Hematopoietic multipotent progenitor cell (in vitro differentiated cells): ENCODE measurements around the gene TRABD. TPM values are rescaled to one million over a fixed set of nuclear protein-coding genes. Genes with fewer than 3 reads are reported as not detected.
A peak's percentile ranks its signal among the peaks of the same experiment; 100 is the strongest.
"Not testable (repeated sequence)": the region's sequence is repeated elsewhere in the genome, so short reads cannot be mapped to it uniquely, and the experiment has no call there.

Source experiments
- DNase-seq, 3 donors: peaks; one replicate each; pipeline ENCODE4 v3.0.0-alpha.2; 2011 to 2015; ENCODE audit warnings: low read depth in 2 of 3, low spot score in 2 of 3
- total RNA-seq: library from RNA; depleted of rRNA; stranded (reverse); fragments of >200 nt; gene quantifications from one replicate; pipeline ENCODE4 v1.2.3, GENCODE V29; 2012

TRABD gene
- total RNA-seq, result 70.0 TPM

- DNase-seq, result peak; percentile 75 to 93 (median 88)
Measured at GRCh38 chr22:50185375-50186087, at the start of gene TRABD. Gene TRABD, plus strand, starts transcription at chr22:50185913. Its CDS starts 7,148 bp downstream, at chr22:50193061.

DNA sequence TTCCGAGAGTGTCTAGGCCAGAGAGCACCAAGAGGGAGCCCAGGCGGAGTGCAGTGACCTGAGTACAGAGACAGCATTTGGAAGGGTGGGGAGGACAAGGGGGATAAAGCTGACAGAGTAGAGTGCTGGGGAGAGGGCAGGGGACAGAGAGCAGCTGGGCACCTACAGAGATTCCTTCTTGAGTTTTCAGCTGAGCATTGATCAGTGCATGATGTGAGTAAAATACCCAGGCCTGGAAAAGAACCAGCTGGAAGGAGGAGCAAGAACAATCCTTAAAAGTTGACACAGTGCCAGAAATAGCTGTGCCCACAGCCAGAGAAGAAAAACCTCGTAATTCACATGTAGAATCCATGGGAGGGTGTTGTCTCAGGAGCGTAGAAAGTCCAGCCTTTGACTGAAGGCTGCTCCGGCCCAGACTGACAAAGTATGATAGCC lies 49.1 kb upstream of the TRABD start:
- DNase-seq, result no peak

DNA sequence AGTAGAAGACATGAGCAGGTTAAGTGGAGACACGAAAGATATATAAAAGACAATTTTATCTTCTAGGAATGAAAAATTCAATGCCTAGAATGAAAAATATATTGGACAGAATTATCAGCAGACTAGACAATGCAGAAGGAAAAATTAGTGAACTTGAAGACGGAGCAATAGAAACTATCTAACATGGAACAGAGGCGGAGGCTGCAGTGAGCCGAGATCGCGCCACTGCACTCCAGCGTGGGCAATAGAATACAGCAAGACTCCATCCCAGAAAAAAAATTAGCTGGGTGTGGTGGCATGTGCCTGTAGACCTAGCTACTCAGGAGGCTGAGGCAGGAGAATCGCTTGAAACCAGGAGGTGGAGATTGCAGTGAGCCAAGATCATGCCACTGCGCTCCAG lies 48.4 kb upstream of the TRABD start:
- DNase-seq, result not testable (repeated sequence)

GRCh38 chr22:50138041-50138440 lies 47.7 kb upstream of the TRABD start:
- no peak for DNase-seq

- no peak for DNase-seq
Measured at GRCh38 chr22:50138988-50139387, 46.7 kb upstream of the TRABD start.

- no peak for DNase-seq
Measured at GRCh38 chr22:50139843-50140415, 45.8 kb upstream of the TRABD start.

GRCh38 chr22:50140615-50141014 lies 45.1 kb upstream of the TRABD start:
- no peak for DNase-seq

DNA sequence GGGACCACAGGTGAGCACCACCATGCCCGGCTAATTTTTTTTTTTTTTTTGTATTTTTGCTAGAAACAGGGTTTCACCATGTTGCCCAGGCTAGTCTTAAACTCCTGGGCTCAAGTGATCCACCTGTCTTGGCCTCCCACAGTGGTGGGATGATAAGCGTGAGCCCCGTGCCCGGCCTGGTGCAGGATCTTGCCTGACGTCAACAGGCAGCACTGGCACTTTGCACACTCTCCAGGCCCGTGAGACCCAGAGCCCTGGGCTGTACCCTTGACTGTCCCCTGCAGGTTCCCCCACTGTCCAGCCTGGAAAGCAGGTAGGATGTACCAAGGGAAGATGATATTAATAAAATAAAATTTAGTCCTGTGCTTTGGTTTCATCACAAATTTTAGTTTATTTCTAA lies 44.3 kb upstream of the TRABD start:
- no peak for DNase-seq

- DNase-seq, result no peak
Measured at GRCh38 chr22:50141891-50142363, 43.8 kb upstream of the TRABD start.

GRCh38 chr22:50143096-50143495 lies 42.6 kb upstream of the TRABD start:
- no peak for DNase-seq

- no peak for DNase-seq
Measured at GRCh38 chr22:50144005-50144614, 41.6 kb upstream of the TRABD start.

GRCh38 chr22:50145721-50146438 lies 39.8 kb upstream of the TRABD start:
- DNase-seq, result no peak

DNA sequence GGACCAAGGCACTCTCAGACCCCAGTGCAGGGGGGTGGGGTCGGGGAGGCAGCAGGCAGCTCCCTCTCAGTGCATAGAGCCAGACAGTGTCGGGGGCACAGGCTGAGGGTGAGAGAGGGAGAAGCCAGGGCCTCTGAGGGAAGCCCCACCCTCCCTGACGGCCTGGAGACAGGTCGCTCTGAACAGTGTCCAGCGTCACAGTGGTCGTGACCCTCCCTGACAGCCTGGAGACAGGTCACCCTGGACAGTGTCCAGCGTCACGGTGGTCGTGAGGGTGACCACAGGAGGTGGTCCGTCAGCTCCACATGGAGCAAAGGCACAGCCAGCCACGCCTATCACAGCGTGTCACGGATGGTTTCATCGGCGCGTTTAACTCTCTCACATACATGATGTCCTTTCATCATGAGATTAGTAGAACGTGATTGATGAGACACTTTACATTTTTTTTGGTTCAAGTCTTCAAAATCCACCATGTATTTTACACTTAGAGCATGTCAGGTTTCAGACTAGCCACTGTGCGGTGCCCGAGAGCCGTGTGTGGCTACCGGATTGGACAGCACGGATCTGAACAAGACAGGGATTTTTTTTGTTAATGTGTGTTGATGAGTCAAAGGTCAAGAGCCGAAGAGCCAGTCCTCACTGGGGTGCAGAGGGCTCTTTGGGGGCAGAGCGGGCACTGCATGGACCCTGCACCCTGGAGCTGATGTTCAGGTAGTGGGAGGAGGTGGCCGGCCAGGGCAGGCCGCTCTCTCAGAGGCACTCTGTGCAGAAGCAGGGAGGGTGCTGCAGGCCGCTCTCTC lies 39.1 kb upstream of the TRABD start:
- DNase-seq, result no peak

- DNase-seq, result not testable (repeated sequence)
Measured at GRCh38 chr22:50147258-50148165, 38.2 kb upstream of the TRABD start.

DNA sequence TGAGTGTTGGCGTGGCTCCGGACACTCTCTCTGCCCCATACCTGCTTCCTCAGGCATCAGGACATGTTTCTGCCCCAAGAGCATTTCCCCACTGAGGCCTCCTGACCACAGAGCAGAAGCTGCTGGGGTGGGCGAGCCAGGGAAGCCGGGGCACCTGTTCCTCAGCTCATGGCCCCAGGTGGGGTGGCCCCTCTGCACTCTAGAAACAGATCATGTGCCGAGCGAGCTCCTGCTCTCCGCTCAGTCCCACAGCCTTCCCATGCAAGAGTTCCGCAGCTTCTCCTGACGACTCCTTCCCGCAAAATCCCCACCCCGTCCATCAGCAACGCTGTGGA lies 37.6 kb upstream of the TRABD start:
- no peak for DNase-seq

DNA sequence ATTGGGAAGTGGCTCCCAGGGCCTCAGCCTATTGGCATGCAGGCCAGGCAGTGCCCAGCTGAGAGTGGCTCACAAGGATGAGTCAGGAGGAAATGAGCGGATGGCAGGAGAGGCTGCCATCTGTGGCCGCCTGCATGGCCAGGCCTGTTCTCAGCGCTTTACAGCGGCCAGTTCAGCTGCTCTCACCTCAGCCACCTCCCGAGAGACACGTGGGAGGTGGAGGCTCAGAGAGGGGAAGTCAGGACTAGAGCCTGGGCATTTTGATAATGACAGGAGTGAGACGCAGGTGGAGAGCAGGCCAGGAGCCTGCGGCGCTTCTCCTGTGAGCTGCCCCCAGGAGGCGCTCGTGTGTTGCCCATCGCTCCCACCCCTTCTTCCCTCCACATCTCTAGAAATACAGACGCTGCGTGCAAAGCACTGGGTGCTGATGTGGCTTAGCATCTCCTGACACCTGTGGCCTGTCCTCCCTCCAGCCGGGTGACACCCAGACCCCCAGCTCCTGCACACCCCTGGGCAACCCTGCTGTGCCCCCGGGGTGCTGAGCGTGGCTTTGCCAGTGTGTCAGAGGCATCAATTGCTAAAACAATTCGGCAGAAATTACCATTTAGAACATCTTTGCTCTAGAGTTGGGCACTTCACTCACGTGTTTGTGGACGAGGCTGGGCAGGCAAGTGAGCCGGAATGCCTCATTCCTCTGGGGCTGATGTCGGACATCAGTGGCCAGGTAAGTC lies 36.6 kb upstream of the TRABD start:
- DNase-seq, result peak; percentile 65 to 84 (median 81)

DNA sequence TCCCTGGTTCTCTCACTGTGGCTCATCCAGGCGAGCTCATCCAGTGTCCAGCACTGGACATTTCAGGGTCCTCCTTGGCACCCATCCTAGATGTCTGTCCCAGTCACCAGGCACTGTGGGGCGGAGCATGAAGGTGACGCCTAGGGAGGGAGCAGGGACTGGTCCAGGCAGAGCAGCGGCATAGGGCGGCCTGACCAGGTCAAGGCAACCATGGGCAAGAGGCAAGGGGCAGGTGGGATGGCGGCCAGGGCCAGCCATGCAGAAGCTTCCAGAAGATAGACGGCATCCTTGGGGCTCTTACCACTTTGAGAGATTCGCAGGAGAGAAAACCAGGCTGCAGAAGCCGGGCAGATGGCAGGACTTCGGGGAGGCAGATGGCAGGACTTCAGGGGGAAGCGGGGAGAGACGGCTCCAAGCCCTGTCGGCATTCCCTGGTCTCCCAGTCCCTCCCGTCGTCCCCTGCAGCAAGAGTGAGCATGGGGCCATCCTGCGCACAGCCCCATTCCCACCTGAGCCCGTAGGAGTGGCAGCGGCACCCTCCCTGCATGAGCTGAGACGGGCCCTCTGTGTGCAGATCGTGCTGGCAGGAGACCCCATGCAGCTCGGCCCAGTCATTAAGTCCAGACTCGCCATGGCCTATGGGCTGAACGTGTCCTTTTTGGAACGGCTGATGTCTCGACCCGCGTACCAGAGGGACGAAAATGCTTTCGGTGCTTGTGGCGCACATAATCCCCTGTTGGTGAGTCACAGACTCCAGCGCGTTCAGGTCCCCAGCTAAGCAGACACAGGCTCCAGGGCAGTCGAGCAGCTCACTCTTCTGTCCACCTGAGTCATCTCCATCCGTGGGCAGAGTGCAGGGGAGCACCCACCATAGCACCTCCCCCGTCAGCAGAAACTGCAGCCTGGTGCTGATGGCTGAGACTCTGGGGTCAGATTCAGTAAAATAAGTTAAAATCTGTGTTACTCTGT lies 35.3 kb upstream of the TRABD start:
- no peak for DNase-seq
